Upper lobe of left lung (tissue), 4 donors: ENCODE results near the gene ELK4.

Source experiments
- CTCF ChIP-seq, 6 experiments: fragments of 450-650 bp in 4 of 6; fragments of 200-600 bp in 2 of 6; sonication (generic) in 2 of 6; IDR thresholded peaks; one replicate each; pipeline ENCODE4 v1.5.1; 2016 to 2019; ENCODE audit warnings: antibody characterized with exemption in 6 of 6
- EP300 ChIP-seq, 4 donors: sonication (generic); formaldehyde crosslinking; IDR thresholded peaks; one replicate each; pipeline ENCODE4 v1.5.1; 2017; ENCODE audit warnings: antibody characterized with exemption in 4 of 4, control low read depth in 2 of 4
- POLR2A ChIP-seq, 4 donors: fragments of 450-650 bp; IDR thresholded peaks; one replicate each; pipeline ENCODE4 v1.5.1; 2016 to 2017; ENCODE audit warnings: antibody characterized with exemption in 4 of 4, mild to moderate bottlenecking in 2 of 4
- POLR2AphosphoS5 ChIP-seq, 2 donors: sonication (generic); formaldehyde crosslinking; IDR thresholded peaks; one replicate each; pipeline ENCODE4 v1.5.1; 2017; ENCODE audit warnings: antibody characterized with exemption in 2 of 2

- TF ChIP-seq POLR2A (IDR thresholded peaks at IDR 0.05) (no peak), CTCF (IDR thresholded peaks at IDR 0.05) (no peak), POLR2AphosphoS5 (IDR thresholded peaks at IDR 0.05) (no peak), EP300 (IDR thresholded peaks at IDR 0.05) (no peak)
Observed at GRCh38 chr1:205590777-205591513, 40.9 kb downstream of the ELK4 start.
